B cell (primary cell): Measurements from ENCODE around the gene TRIM52. TPM values are rescaled to one million over a fixed set of nuclear protein-coding genes. Genes with fewer than 3 reads are reported as not detected.
"Not testable (repeated sequence)": the region's sequence is repeated elsewhere in the genome, so short reads cannot be mapped to it uniquely, and the experiment has no call there.

Source experiments
- ATAC-seq: fragments of 200-7000 bp; cut with Tn5 transposase; one replicate; pipeline ENCODE4 v1.10.0; 2021; ENCODE audit warnings: low read depth, mild to moderate bottlenecking, moderate number of reproducible peaks, moderate library complexity
- CTCF ChIA-PET: fragments of 350-600 bp; sonication (Branson Sonifier 250); formaldehyde crosslinking; loops from one replicate; lab custom pipeline; 2021; ENCODE audit warnings: antibody characterized with exemption, inconsistent platforms; lab: Charles Lee
- POLR2A ChIA-PET: fragments of 350-600 bp; sonication (Branson Sonifier 250); formaldehyde crosslinking; loops from one replicate; lab custom pipeline; 2021; ENCODE audit warnings: antibody characterized with exemption; lab: Charles Lee
- DNase-seq: peaks from one replicate; pipeline ENCODE4 v3.0.0; 2013
- H2AFZ ChIP-seq: 2 replicates; pipeline ENCODE4 v1.6.1; 2012; ENCODE audit warnings: mild to moderate bottlenecking, low read depth, low read length; ENCODE audit not compliant: insufficient read depth, poor library complexity, severe bottlenecking
- H3K27ac ChIP-seq, 2 donors: 1 replicate in 1 of 2; 2 replicates in 1 of 2; pipeline ENCODE4 v1.5.1; 2012 to 2013; ENCODE audit warnings: low read length in 2 of 2, mild to moderate bottlenecking in 2 of 2, moderate library complexity in 1 of 2
- H3K27me3 ChIP-seq, 4 experiments: fragments of 200-600 bp in 1 of 4; sonication (generic) in 1 of 4; replicated peaks in 1 of 4; 1 replicate in 2 of 4; 2 replicates in 2 of 4; pipeline versions ENCODE4 v1.6.1 to v1.7.0; 2013 to 2016; ENCODE audit warnings: low read length in 3 of 4, mild to moderate bottlenecking in 2 of 4, mixed read lengths in 1 of 4, moderate library complexity in 1 of 4; ENCODE audit not compliant: insufficient read depth in 4 of 4, control insufficient read depth in 3 of 4; ENCODE audit errors: control extremely low read depth in 1 of 4
- H3K36me3 ChIP-seq, 2 experiments: replicated peaks in 1 of 2; 1 replicate in 1 of 2; 2 replicates in 1 of 2; pipeline versions ENCODE4 v1.6.1 to v1.7.1; 2013; ENCODE audit warnings: low read length in 1 of 2; ENCODE audit not compliant: insufficient read depth in 2 of 2, control insufficient read depth in 1 of 2; ENCODE audit errors: control extremely low read depth in 1 of 2, extremely low read depth in 1 of 2
- H3K4me1 ChIP-seq, 2 donors: fragments of 200-600 bp in 1 of 2; sonication (generic) in 1 of 2; 1 replicate in 1 of 2; 2 replicates in 1 of 2; pipeline versions ENCODE4 v1.5.1 to v1.6.1; 2013 to 2017; ENCODE audit warnings: low read length in 2 of 2; ENCODE audit not compliant: control insufficient read depth in 2 of 2, insufficient read depth in 2 of 2
- H3K4me2 ChIP-seq: replicated peaks from 2 replicates; pipeline ENCODE3; 2012; ENCODE audit warnings: mild to moderate bottlenecking, low read depth, low read length; ENCODE audit not compliant: poor library complexity, severe bottlenecking
- H3K4me3 ChIP-seq, 5 experiments: fragments of 200-600 bp in 1 of 5; sonication (generic) in 1 of 5; 1 replicate in 3 of 5; 2 replicates in 2 of 5; pipeline versions ENCODE4 v1.5.1 to v1.7.0; 2011 to 2016; ENCODE audit warnings: low read length in 4 of 5, mild to moderate bottlenecking in 4 of 5, low read depth in 2 of 5, control low read depth in 1 of 5, moderate library complexity in 1 of 5; ENCODE audit not compliant: insufficient read depth in 1 of 5; ENCODE audit errors: control extremely low read depth in 1 of 5, extremely low read depth in 1 of 5
- H3K79me2 ChIP-seq: fragments of 200-600 bp; sonication (generic); one replicate; pipeline ENCODE4 v1.6.0; 2016; ENCODE audit warnings: low read length; ENCODE audit not compliant: control insufficient read depth, insufficient read depth
- H3K9ac ChIP-seq: fragments of 200-600 bp; sonication (generic); 2 replicates; pipeline ENCODE4 v1.6.1; 2017; ENCODE audit warnings: mild to moderate bottlenecking, low read length, moderate library complexity
- H3K9me3 ChIP-seq, 3 donors: one replicate each; pipeline versions ENCODE4 v1.6.1 to v1.7.1; 2013; ENCODE audit warnings: low read length in 2 of 3; ENCODE audit not compliant: control insufficient read depth in 2 of 3, insufficient read depth in 1 of 3; ENCODE audit errors: control extremely low read depth in 1 of 3
- H4K20me1 ChIP-seq: 2 replicates; pipeline ENCODE4 v1.6.0; 2012; ENCODE audit warnings: mild to moderate bottlenecking, low read length; ENCODE audit not compliant: insufficient read depth, control insufficient read depth, poor library complexity, severe bottlenecking
- H3K27ac Mint-ChIP-seq: one replicate; pipeline ENCODE4 v1.8.0; 2021; ENCODE audit warnings: mixed read lengths
- H3K27me3 Mint-ChIP-seq: one replicate; pipeline ENCODE4 v1.8.0; 2021; ENCODE audit warnings: mixed read lengths
- H3K4me1 Mint-ChIP-seq: one replicate; pipeline ENCODE4 v1.8.0; 2021; ENCODE audit warnings: mixed read lengths
- H3K4me3 Mint-ChIP-seq: one replicate; pipeline ENCODE4 v1.8.0; 2021; ENCODE audit warnings: mixed read lengths
- H3K9me3 Mint-ChIP-seq: one replicate; pipeline ENCODE4 v1.8.0; 2022; ENCODE audit warnings: mixed read lengths; ENCODE audit not compliant: insufficient read depth
- EZH2 ChIP-seq: IDR thresholded peaks from 2 replicates; pipeline ENCODE4 v1.6.1; 2012; ENCODE audit warnings: borderline replicate concordance, low read depth, mild to moderate bottlenecking, moderate library complexity, low read length; ENCODE audit not compliant: insufficient read depth, poor library complexity, severe bottlenecking
- WGBS: methylation state at CpG from one replicate; pipeline ENCODE4 v1.1.5; 2013; ENCODE audit warnings: missing lambda C conversion rate; ENCODE audit not compliant: insufficient coverage; 5-methylcytosine and 5-hydroxymethylcytosine counted together
- intact Hi-C: fragments of 100-400 bp; cut with micrococcal nuclease; formaldehyde crosslinking; loops from one replicate; pipeline ENCODE4 v1.10.0; 2022
- polyA plus RNA-seq: library from polyadenylated mRNA; depleted of rRNA; stranded (reverse); fragments of >200 nt; gene quantifications from 2 replicates; pipeline ENCODE4 v1.2.3, GENCODE V29; 2012
- total RNA-seq, 2 donors: library from RNA; stranded (reverse); fragments of 120-200 nt in 1 of 2; gene quantifications; 1 replicate in 1 of 2; 2 replicates in 1 of 2; pipeline versions ENCODE4 v1.2.3 to v1.2.4, GENCODE V29; 2013 to 2022
- TF ChIP-seq, protein P1 (sequence below): fragments of 200-600 bp; IDR thresholded peaks from one replicate; pipeline ENCODE4 v1.8.0; 2022; ENCODE audit warnings: antibody characterized with exemption, mild to moderate bottlenecking

Gene TRIM52
- total and polyA plus RNA-seq, 2 donors (not counting 1 experiment from before 2014, with no cell fraction given), result 29.9 to 61.3 TPM

DNA sequence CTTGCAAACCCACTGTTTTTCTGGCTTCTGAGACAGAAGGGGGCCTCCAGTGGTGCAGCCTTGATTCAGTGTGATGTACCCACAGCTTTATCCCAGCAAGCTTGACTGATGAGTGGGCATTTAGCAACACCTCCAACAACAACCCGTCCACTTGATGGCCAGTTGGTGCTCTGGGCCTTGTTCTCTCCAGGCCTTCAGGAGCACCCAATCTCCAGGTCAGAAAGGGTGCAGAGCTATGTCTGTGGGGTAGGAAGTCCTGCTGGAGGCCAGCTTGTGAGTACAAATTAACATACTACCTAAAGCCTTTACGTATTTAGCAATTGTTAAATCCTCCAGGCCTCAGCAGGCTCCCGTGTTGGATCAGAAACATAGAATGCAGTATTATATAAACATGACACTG lies 10.1 kb upstream of the TRIM52 start:
- no peaks in the 10 kb centered on the region for H3K79me2 ChIP-seq
- no peaks in the 10 kb centered on the region for H3K4me1 ChIP-seq
- ChIA-PET POLR2A (interaction anchor here (0.6 kb wide), 1 partner anchor 8 kb away, joined by 4 read pairs; no protein-coding TSS in a partner anchor), CTCF (interaction anchor here (0.8 to 1.3 kb wide), 2 partner anchors 8 to 10 kb away, joined by 3 read pairs; no protein-coding TSS in a partner anchor)
- peaks cover 0 to 1% (median 0%) of the 10 kb centered on the region in 3 donors for H3K9me3 ChIP-seq
- H4K20me1 ChIP-seq, result no peaks in the 10 kb centered on the region
- no peak overlapping the region for H3K4me3 ChIP-seq
- Mint-ChIP-seq H3K4me3 (no peak overlapping the region), H3K9me3 (no peaks in the 10 kb centered on the region), H3K4me1 (peaks cover 1% of the 10 kb centered on the region), H3K27me3 (no peaks in the 10 kb centered on the region), H3K27ac (no peak overlapping the region)
- H3K9ac ChIP-seq, result no peak overlapping the region
- H3K27ac ChIP-seq, result no peak overlapping the region
- DNase-seq (no peak), ATAC-seq (no peak)
- no peak overlapping the region for H2AFZ ChIP-seq
- no peaks in the 10 kb centered on the region for H3K27me3 ChIP-seq
- H3K36me3 ChIP-seq, result no peaks in the 10 kb centered on the region
- H3K4me2 ChIP-seq, result no peak overlapping the region
- no CpG with 5 or more reads among the region's 3 CpGs for WGBS
- intact Hi-C loops, result no loop called here
- TF ChIP-seq, protein P1, sequence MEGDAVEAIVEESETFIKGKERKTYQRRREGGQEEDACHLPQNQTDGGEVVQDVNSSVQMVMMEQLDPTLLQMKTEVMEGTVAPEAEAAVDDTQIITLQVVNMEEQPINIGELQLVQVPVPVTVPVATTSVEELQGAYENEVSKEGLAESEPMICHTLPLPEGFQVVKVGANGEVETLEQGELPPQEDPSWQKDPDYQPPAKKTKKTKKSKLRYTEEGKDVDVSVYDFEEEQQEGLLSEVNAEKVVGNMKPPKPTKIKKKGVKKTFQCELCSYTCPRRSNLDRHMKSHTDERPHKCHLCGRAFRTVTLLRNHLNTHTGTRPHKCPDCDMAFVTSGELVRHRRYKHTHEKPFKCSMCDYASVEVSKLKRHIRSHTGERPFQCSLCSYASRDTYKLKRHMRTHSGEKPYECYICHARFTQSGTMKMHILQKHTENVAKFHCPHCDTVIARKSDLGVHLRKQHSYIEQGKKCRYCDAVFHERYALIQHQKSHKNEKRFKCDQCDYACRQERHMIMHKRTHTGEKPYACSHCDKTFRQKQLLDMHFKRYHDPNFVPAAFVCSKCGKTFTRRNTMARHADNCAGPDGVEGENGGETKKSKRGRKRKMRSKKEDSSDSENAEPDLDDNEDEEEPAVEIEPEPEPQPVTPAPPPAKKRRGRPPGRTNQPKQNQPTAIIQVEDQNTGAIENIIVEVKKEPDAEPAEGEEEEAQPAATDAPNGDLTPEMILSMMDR, result no peak
- TF ChIP-seq EZH2, result no peak

DNA sequence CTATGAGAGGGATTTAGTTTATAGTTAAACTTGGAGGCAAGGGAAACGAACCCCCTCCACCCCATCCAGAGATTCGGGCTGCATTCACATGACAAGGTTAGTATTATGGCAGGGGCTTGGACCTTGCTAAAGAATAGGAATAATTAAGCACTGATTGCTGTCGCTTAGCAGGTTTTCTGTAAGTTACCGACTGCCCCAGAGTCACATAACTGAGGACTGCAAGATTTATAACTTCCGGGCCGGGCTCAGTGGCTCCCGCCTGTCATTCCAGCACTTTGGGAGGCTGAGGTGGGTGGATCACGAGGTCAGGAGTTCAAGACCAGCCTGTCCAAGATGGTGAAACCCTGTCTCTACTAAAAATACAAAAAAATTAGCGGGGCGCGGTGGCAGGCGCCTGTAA lies 7.0 kb upstream of the TRIM52 start:
- H4K20me1 ChIP-seq, H2AFZ ChIP-seq, H3K4me1 Mint-ChIP-seq, H3K4me3 ChIP-seq, H3K4me1 ChIP-seq, H3K4me2 ChIP-seq, H3K36me3 ChIP-seq, POLR2A ChIA-PET, H3K27ac ChIP-seq, H3K27ac Mint-ChIP-seq, H3K27me3 Mint-ChIP-seq, CTCF ChIA-PET, intact Hi-C loops, H3K9ac ChIP-seq, H3K27me3 ChIP-seq, ATAC-seq, H3K9me3 ChIP-seq, DNase-seq, H3K9me3 Mint-ChIP-seq, H3K4me3 Mint-ChIP-seq: not testable (repeated sequence)
- 100% methylated on average over 5 of the region's 12 CpGs for WGBS
- H3K79me2 ChIP-seq, result peaks cover 10% of the 10 kb centered on the region

DNA sequence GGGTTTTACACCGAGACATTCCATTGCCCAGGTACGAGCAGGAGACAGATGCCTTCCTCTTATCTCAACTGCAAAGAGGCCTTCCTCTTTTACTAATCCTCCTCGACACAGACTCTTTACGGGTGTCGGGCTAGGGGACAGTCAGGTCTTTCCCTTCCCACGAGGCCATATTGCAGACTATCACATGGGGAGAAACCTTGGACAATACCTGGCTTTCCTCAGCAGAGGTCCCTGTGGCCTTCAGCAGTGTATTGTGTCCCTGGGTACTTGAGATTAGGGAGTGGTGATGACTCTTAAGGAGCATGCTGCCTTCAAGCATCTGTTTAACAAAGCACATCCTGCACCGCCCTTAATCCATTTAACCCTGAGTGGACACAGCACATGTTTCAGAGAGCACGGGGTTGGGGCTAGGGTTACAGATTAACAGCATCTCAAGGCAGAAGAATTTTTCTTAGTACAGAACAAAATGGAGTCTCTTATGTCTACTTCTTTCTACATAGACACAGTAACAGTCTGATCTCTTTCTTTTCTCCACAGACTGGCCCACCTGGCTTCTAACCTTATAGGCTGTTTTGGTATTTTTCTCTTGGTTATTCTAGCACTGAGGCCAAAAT lies 6.5 kb upstream of the TRIM52 start:
- not testable (repeated sequence) for H3K9me3 Mint-ChIP-seq

More for the DNA sequence above, 6.5 kb upstream of the TRIM52 start:
- DNase-seq, H3K27me3 ChIP-seq, H3K4me1 Mint-ChIP-seq, H3K9ac ChIP-seq, H3K27ac ChIP-seq, H3K36me3 ChIP-seq, H3K4me3 ChIP-seq, H3K27ac Mint-ChIP-seq, H2AFZ ChIP-seq, H3K4me2 ChIP-seq, H3K27me3 Mint-ChIP-seq, H3K4me3 Mint-ChIP-seq, CTCF ChIA-PET, ATAC-seq, H3K9me3 ChIP-seq, intact Hi-C loops, POLR2A ChIA-PET, H3K4me1 ChIP-seq: not testable (repeated sequence)
- 90% methylated on average over 2 of the region's 8 CpGs for WGBS
- H3K79me2 ChIP-seq, result peaks cover 15% of the 10 kb centered on the region
- H4K20me1 ChIP-seq, result peaks cover 10% of the 10 kb centered on the region
